ENCODE measurements around the gene PDE3B. TPM values are rescaled to one million over a fixed set of nuclear protein-coding genes. Genes with fewer than 3 reads are reported as not detected.

PDE3B gene
- total RNA-seq, 1 donor from 2014 or later: 5.3 TPM

- intact Hi-C loops (cut with DNase I): no loop called here
- peak; percentile 92 for DNase-seq
- ATAC-seq (ENCODE audit: poor library complexity): peak; percentile 94
These were observed 247.8 kb downstream of the PDE3B start for GRCh38 chr11:14891143-14892035.

GRCh38 chr11:14892036-14892556 lies 248.5 kb downstream of the PDE3B start, which contains the start of gene CYP2R1:
CYP2R1 (minus strand) TSS chr11:14892231; CDS start chr11:14892205, 26 bp downstream.
- DNase-seq (peak; percentile 97), ATAC-seq (ENCODE audit: poor library complexity) (peak; percentile 99)
- intact Hi-C loops (cut with DNase I): no loop called here

DNA sequence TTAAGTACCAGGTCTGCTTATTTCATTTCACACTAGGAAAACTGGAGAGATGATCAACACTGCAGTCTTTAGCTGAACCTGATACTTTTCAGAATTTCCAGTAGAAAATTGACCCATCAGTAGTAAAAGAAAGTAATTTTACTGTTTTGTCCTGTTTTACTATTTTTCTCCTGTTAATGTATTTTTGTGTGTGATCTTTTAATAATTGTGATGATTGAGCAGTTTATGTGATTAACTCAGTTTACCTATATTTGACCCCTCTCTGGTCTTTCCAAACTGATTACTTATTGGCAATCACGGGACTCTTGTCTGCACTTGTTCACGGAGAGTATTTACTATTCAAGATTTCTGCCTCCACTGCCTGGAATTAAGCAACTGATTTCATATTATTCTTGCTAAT lies 249.0 kb downstream of the PDE3B start:
- DNase-seq: no peak
- intact Hi-C loops (cut with DNase I): no loop called here

GRCh38 chr11:14894657-14895598 lies 251.3 kb downstream of the PDE3B start:
- DNase-seq (peak; percentile 68), ATAC-seq (ENCODE audit: poor library complexity) (no peak)
- intact Hi-C loops (cut with DNase I): no loop called here

More for the DNA sequence above, 249.0 kb downstream of the PDE3B start:
- ATAC-seq (ENCODE audit: poor library complexity): no peak

DNA sequence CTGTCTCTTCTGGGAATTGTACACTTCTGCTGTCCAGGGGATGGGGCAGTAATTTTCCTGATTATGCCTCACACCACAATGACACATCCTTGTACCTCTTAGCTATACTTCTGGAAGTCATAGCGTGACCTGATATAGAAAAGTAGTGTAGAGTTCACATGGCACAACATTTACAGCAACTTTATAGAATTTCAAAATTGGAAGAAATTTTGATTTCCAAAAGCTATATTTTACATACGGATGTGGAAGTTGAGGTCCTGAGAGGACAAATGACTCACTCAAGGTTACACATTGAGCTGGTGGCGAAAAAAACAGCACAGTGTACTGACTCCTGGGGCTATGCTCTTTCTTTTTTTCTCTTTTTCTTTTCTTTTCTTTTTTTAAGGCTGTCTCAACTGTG lies 254.8 kb downstream of the PDE3B start:
- ATAC-seq (ENCODE audit: poor library complexity) (no peak), DNase-seq (no peak)
- intact Hi-C loops (cut with DNase I): no loop called here

GRCh38 chr11:14898906-14899305 lies 255.3 kb downstream of the PDE3B start:
- no peak for DNase-seq
- ATAC-seq (ENCODE audit: poor library complexity): no peak
- intact Hi-C loops (cut with DNase I): no loop called here

DNA sequence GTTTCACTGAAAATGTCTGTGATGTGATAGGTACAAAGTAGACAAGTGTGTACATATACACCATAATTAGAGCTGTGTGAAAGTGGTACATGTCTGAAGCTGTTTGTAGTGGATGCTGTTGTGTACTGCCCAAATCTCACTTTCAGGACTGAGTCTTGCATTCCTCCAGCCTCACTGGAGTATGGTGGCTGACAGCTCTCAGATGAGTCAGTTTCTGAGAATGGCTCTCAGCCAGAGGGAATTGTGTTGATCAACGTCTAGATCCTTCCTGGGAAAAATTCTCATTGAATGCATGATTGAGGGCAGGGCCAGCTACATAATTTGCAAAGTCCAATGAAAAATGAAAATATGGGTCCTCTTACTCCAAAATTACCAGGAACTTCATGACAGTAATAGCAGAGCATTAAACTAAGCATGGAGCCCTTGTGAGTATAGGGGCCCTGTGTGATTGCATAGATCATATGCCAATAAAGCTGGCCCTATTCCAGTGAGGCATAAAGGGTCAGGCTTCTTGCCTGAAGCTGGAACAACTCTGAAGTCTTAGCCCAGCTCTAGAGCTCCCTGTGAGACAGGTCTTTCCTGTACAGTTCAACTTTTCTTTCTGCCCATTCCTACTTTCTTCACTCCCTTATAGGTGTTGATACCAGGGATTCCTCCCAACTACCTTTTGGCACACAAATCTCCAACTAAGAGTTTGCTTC lies 259.2 kb downstream of the PDE3B start:
- ATAC-seq (ENCODE audit: poor library complexity) (no peak), DNase-seq (no peak)
- intact Hi-C loops (cut with DNase I): loop anchor here (5.0 to 10.0 kb wide), 3 partner anchors 115 to 368 kb away; partner anchors contain the start of gene CALCB

DNA sequence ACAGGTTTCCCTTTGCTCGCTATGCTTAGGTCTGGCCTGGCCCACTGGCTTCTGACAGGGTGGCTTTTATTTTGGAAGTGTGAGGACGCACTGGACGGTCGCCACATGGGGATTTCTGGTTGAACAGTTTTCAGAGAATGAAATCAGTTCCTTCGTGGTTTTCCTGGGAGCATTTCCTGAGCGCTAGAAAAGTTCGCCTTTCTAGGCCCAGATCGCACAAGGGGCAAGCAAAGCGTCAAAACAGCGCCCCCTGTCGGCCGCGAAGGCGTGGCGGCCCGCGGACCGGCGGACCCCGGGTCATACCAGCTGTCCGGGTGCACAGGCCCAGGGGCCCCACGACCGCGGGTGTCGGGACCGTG lies 261.1 kb downstream of the PDE3B start:
- ATAC-seq (ENCODE audit: poor library complexity) (peak; percentile 92), DNase-seq (peak; percentile 92)
- intact Hi-C loops (cut with DNase I): loop anchor here (5.0 to 10.0 kb wide), 3 partner anchors 117 to 370 kb away; partner anchors contain the start of gene CALCB

- intact Hi-C loops (cut with DNase I): loop anchor here (10.0 kb wide), 2 partner anchors 169 to 371 kb away; partner anchors contain the start of gene CALCB
These were observed 261.8 kb downstream of the PDE3B start for GRCh38 chr11:14905104-14906033.

GRCh38 chr11:14906578-14906977 lies 263.0 kb downstream of the PDE3B start:
- ATAC-seq (ENCODE audit: poor library complexity): no peak
- no peak for DNase-seq
- intact Hi-C loops (cut with DNase I): loop anchor here (10.0 kb wide), 2 partner anchors 168 to 372 kb away; partner anchors contain the start of gene CALCB

More at GRCh38 chr11:14905104-14906033, 261.8 kb downstream of the PDE3B start:
- ATAC-seq (ENCODE audit: poor library complexity) (peak; percentile 62), DNase-seq (peak; percentile 56)

GRCh38 chr11:14906993-14907392 lies 263.4 kb downstream of the PDE3B start:
- intact Hi-C loops (cut with DNase I): loop anchor here (10.0 kb wide), 2 partner anchors 168 to 372 kb away; partner anchors contain the start of gene CALCB
- ATAC-seq (ENCODE audit: poor library complexity) (no peak), DNase-seq (no peak)

DNA sequence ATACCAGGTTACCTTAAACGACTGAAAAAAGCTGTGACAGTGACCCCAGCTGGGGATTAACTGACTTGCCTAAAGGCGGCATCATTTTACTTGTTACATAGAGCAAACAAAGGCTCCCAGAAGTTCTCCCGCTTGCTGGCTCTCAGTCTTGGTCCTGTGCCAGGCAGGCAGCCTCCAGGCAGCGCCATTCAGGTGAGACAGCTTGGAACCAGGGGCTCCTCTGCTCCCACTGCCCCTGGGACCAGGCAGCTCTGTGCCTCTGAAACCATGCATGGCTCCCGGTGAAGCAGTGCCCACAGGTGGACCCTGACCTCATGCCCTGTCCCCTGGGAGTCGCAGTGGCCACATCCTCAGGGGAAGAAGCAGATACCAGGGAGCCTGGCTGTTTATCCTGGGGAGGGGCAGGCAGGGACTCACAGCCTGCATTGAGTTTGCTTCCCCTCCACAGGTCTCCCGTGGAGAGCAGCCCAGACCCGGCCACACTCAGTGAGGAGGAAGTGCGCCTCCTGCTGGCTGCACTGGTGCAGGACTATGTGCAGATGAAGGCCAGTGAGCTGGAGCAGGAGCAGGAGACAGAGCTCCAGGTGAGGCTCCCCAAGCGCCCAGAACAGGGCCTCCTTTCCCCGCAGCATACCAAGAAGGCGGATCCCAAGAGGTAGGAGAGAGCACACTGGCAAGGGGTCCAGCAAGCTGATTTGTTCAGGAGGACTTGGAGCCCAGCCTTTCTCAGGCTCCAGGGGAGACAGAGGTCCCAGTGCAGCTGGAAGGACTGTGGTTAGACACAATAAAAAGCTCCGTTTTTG lies 264.0 kb downstream of the PDE3B start:
- ATAC-seq (ENCODE audit: poor library complexity): peak; percentile 80
- intact Hi-C loops (cut with DNase I): loop anchor here (10.0 kb wide), 2 partner anchors 167 to 373 kb away; partner anchors contain the start of gene CALCB
- peak; percentile 90 for DNase-seq

GRCh38 chr11:14908214-14908880 lies 264.7 kb downstream of the PDE3B start:
- peak; percentile 53 for ATAC-seq (ENCODE audit: poor library complexity)
- DNase-seq: no peak
- intact Hi-C loops (cut with DNase I): loop anchor here (10.0 kb wide), 2 partner anchors 166 to 374 kb away; partner anchors contain the start of gene CALCB

GRCh38 chr11:14914536-14914935 lies 270.9 kb downstream of the PDE3B start:
- ATAC-seq (ENCODE audit: poor library complexity): no peak
- DNase-seq: no peak
- intact Hi-C loops (cut with DNase I): no loop called here

- DNase-seq (no peak), ATAC-seq (ENCODE audit: poor library complexity) (no peak)
- intact Hi-C loops (cut with DNase I): no loop called here
These were observed 272.8 kb downstream of the PDE3B start for GRCh38 chr11:14916403-14916802.

Measured in Right ventricle myocardium superior (tissue), 1 donor.